ENCODE data around the gene THAP7. TPM values are rescaled to one million over a fixed set of nuclear protein-coding genes. Genes with fewer than 3 reads are reported as not detected.
A peak's percentile ranks its signal among the peaks of the same experiment; 100 is the strongest.

THAP7 gene
- total RNA-seq, 4 donors from 2014 or later: 33.2 to 42.4 (median 39.1) TPM

- Histone ChIP-seq H3K36me3 (no peaks in the 10 kb centered on the region), H3K4me3 (peak within 1 kb of the TSS; percentile 53 to 63 (median 54)), H3K27me3 (no peaks in the 10 kb centered on the region), H3K9me3 (no peaks in the 10 kb centered on the region), H3K27ac (replicated peaks in 1 of 4) (peak within 1 kb of the TSS in 1 of 4 donors; percentile 2), H3K4me1 (peaks cover 8 to 25% (median 21%) of the 10 kb centered on the region in 4 donors)
- 24% methylated on average over 11 of the region's 47 CpGs for WGBS
- peak; percentile 96 for DNase-seq (ENCODE audit: extremely low spot score)
- intact Hi-C loops (cut with DNase I): no loop called here
- TF ChIP-seq CTCF (IDR thresholded peaks at IDR 0.05) (no peak), POLR2AphosphoS5 (IDR thresholded peaks at IDR 0.05) (no peak), POLR2A (IDR thresholded peaks at IDR 0.05; ENCODE audit: low read depth) (no peak), EP300 (IDR thresholded peaks at IDR 0.05) (no peak)
These were observed 43.8 kb upstream of the THAP7 start, which contains the start of gene LRRC74B for GRCh38 chr22:21045585-21046294. Gene LRRC74B (plus strand): TSS chr22:21045946. CDS start chr22:21045987, 41 bp downstream.

- 16% methylated on average over 15 of the region's 15 CpGs for WGBS
- no peak for DNase-seq (ENCODE audit: extremely low spot score)
- intact Hi-C loops (cut with DNase I): no loop called here
- peaks cover 8 to 25% (median 21%) of the 10 kb centered on the region in 4 donors for H3K4me1 ChIP-seq
- no peak for TF ChIP-seq EP300 (IDR thresholded peaks at IDR 0.05)
- no peak for TF ChIP-seq POLR2AphosphoS5 (IDR thresholded peaks at IDR 0.05)
- no peak for TF ChIP-seq POLR2A (IDR thresholded peaks at IDR 0.05; ENCODE audit: low read depth)
- no peak for TF ChIP-seq CTCF (IDR thresholded peaks at IDR 0.05)
- no peaks in the 10 kb centered on the region for H3K9me3 ChIP-seq
- peak overlapping the region; percentile 53 to 63 (median 54) for H3K4me3 ChIP-seq
- H3K36me3 ChIP-seq: no peaks in the 10 kb centered on the region
- H3K27me3 ChIP-seq: no peaks in the 10 kb centered on the region
- peak overlapping the region in 1 of 4 donors; percentile 2 for H3K27ac ChIP-seq (replicated peaks in 1 of 4)
These were observed 43.1 kb upstream of the THAP7 start for GRCh38 chr22:21044931-21045584.

GRCh38 chr22:21043860-21044535 lies 42.1 kb upstream of the THAP7 start:
- WGBS: 89% methylated on average over 9 of the region's 15 CpGs
- TF ChIP-seq CTCF (IDR thresholded peaks at IDR 0.05): no peak
- no peak for TF ChIP-seq POLR2A (IDR thresholded peaks at IDR 0.05; ENCODE audit: low read depth)
- TF ChIP-seq EP300 (IDR thresholded peaks at IDR 0.05): no peak
- TF ChIP-seq POLR2AphosphoS5 (IDR thresholded peaks at IDR 0.05): no peak
- no peak for DNase-seq (ENCODE audit: extremely low spot score)
- no peak overlapping the region for H3K27ac ChIP-seq (replicated peaks in 1 of 4)
- intact Hi-C loops (cut with DNase I): no loop called here
- H3K27me3 ChIP-seq: no peaks in the 10 kb centered on the region
- H3K36me3 ChIP-seq: no peaks in the 10 kb centered on the region
- no peaks in the 10 kb centered on the region for H3K9me3 ChIP-seq
- H3K4me3 ChIP-seq: peak overlapping the region in 1 of 4 donors; percentile 54
- peaks cover 8 to 25% (median 21%) of the 10 kb centered on the region in 4 donors for H3K4me1 ChIP-seq

- DNase-seq (ENCODE audit: extremely low spot score): no peak
- Histone ChIP-seq H3K27ac (replicated peaks in 1 of 4) (no peak overlapping the region), H3K4me1 (peaks cover 8 to 29% (median 23%) of the 10 kb centered on the region in 4 donors), H3K27me3 (no peaks in the 10 kb centered on the region), H3K4me3 (no peak overlapping the region), H3K9me3 (no peaks in the 10 kb centered on the region), H3K36me3 (no peaks in the 10 kb centered on the region)
- TF ChIP-seq CTCF (IDR thresholded peaks at IDR 0.05) (no peak), EP300 (IDR thresholded peaks at IDR 0.05) (no peak), POLR2A (IDR thresholded peaks at IDR 0.05; ENCODE audit: low read depth) (no peak), POLR2AphosphoS5 (IDR thresholded peaks at IDR 0.05) (no peak)
- intact Hi-C loops (cut with DNase I): no loop called here
- 85% methylated on average over 6 of the region's 6 CpGs for WGBS
These were observed 41.3 kb upstream of the THAP7 start for GRCh38 chr22:21042978-21043859.

All from esophagus muscularis mucosa (tissue), 4 donors.